PC-3 (cell line): ENCODE data around the gene ENTREP1.
"Not testable (repeated sequence)": the region's sequence is repeated elsewhere in the genome, so short reads cannot be mapped to it uniquely, and the experiment has no call there.

Experiments
- EZH2 ChIP-seq: fragments of 300-600 bp; sonication (generic); IDR thresholded peaks from one replicate; pipeline ENCODE4 v1.6.1; 2017; ENCODE audit warnings: antibody characterized with exemption, mild to moderate bottlenecking, low read length; ENCODE audit not compliant: unreplicated experiment
- TF ChIP-seq, protein P1 (sequence below): fragments of 300-600 bp; sonication (generic); conservative IDR thresholded peaks from 2 replicates; pipeline ENCODE4 v1.5.1; 2017; ENCODE audit warnings: antibody characterized with exemption, low read depth, mild to moderate bottlenecking, low read length

DNA sequence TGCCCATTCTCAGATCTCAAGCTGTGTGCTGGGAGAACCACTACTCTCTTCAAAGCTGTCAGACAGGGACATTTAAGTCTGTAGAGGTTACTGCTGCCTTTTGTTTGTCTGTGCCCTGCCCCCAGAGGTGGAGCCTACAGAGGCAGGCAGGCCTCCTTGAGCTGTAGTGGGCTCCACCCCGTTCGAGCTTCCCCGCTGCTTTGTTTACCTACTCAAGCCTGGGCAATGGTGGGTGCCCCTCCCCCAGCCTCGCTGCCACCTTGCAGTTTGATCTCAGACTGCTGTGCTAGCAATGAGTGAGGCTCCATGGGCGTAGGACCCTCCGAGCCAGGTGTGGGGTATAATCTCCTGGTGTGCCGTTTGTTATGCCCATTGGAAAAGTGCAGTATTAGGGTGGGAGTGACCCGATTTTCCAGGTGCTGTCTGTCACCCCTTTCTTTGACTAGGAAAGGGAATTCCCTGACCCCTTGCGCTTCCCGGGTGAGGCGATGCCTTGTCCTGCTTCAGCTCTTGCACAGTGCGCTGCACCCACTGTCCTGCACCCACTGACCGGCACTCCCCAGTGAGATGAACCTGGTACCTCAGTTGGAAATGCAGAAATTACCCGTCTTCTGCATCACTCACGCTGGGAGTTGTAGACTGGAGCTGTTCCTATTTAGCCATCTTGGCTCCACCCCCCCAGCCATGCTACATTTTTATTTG is 115.4 kb downstream of the ENTREP1 start:
- TF ChIP-seq, protein P1, sequence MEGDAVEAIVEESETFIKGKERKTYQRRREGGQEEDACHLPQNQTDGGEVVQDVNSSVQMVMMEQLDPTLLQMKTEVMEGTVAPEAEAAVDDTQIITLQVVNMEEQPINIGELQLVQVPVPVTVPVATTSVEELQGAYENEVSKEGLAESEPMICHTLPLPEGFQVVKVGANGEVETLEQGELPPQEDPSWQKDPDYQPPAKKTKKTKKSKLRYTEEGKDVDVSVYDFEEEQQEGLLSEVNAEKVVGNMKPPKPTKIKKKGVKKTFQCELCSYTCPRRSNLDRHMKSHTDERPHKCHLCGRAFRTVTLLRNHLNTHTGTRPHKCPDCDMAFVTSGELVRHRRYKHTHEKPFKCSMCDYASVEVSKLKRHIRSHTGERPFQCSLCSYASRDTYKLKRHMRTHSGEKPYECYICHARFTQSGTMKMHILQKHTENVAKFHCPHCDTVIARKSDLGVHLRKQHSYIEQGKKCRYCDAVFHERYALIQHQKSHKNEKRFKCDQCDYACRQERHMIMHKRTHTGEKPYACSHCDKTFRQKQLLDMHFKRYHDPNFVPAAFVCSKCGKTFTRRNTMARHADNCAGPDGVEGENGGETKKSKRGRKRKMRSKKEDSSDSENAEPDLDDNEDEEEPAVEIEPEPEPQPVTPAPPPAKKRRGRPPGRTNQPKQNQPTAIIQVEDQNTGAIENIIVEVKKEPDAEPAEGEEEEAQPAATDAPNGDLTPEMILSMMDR: not testable (repeated sequence)
- TF ChIP-seq EZH2: not testable (repeated sequence)
